Measurements from ENCODE around the gene CDH6.

DNA sequence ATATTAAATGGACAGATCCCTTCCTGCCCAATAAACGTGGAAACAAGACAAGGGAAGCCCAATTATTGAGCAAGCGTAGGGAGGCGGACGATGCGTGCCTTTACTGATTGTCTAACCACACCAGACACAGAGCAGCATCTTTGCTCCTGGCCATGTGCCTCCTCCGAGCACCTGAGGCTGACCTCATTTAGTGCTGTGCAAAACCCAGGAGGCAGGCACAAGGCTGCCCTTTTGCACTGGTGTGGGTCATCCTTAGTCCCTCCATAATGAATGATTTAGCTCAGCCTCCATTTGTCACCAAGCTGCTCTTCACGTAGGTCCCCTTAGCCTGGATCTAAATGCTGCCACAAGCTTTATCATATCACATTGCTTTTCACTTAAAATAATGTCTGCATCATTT lies 24.1 kb upstream of the CDH6 start:
- TF ChIP-seq, protein P1, sequence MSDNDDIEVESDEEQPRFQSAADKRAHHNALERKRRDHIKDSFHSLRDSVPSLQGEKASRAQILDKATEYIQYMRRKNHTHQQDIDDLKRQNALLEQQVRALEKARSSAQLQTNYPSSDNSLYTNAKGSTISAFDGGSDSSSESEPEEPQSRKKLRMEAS (IDR thresholded peaks at IDR 0.05; ENCODE audit: insufficient read depth, insufficient read length) = no peak
- TF ChIP-seq CTCF (IDR thresholded peaks at IDR 0.05; ENCODE audit: extremely low read depth in 1 of 2, insufficient read depth in 1 of 2, low read depth in 1 of 2, low read length in 2 of 2) = no peak
- no peak for TF ChIP-seq POLR2A (IDR thresholded peaks at IDR 0.05; ENCODE audit: low read depth, low read length)
- no peak for TF ChIP-seq MYC (IDR thresholded peaks at IDR 0.05; ENCODE audit: low read depth, low read length)
- no peak for TF ChIP-seq EZH2 (IDR thresholded peaks at IDR 0.05; ENCODE audit: borderline replicate concordance, low read depth, low read length, severe bottlenecking)
- no peak for TF ChIP-seq GATA2 (IDR thresholded peaks at IDR 0.05; ENCODE audit: insufficient read depth, insufficient read length, low read depth, low read length)
- TF ChIP-seq JUN (IDR thresholded peaks at IDR 0.05; ENCODE audit: borderline replicate concordance, insufficient read depth, insufficient read length, low read depth) = no peak
- TF ChIP-seq FOS (IDR thresholded peaks at IDR 0.05; ENCODE audit: borderline replicate concordance, insufficient read depth, low read length) = no peak
- no peak for TF ChIP-seq POLR2AphosphoS5 (IDR thresholded peaks at IDR 0.05; ENCODE audit: insufficient read depth, low read depth, low read length)
